Mammary epithelial cell (primary cell): ENCODE measurements around the gene ARL5C.

Experiments used
- CTCF ChIP-seq, 2 donors: IDR thresholded peaks in 1 of 2; conservative IDR thresholded peaks in 1 of 2; 2 replicates each; pipeline ENCODE4 v1.5.1; 2011 to 2012; ENCODE audit warnings: inconsistent platforms in 2 of 2, low read length in 2 of 2, mild to moderate bottlenecking in 2 of 2, control low read depth in 1 of 2, low read depth in 1 of 2; ENCODE audit not compliant: insufficient read depth in 1 of 2; ENCODE audit errors: extremely low read depth in 1 of 2
- EZH2 ChIP-seq: IDR thresholded peaks from 2 replicates; pipeline ENCODE4 v1.6.1; 2012; ENCODE audit warnings: low read length, inconsistent platforms, borderline replicate concordance

GRCh38 chr17:39208136-39208535 is 42.2 kb upstream of the ARL5C start:
- TF ChIP-seq CTCF (conservative IDR thresholded peaks at IDR 0.05 in 1 of 2, IDR thresholded peaks at IDR 0.05 in 1 of 2; ENCODE audit: extremely low read depth in 1 of 2, insufficient read depth in 1 of 2, low read depth in 1 of 2, low read length in 2 of 2) (no peak), EZH2 (no peak)
